KMS-11 (cell line): ENCODE results near the gene THRAP3.

Experiments used
- H2AFZ ChIP-seq: fragments of 200-600 bp; sonication (generic); 2 replicates; pipeline ENCODE4 v1.6.1; 2016; ENCODE audit warnings: antibody characterized with exemption, mixed run types, low read depth
- H3K27ac ChIP-seq: fragments of 200-600 bp; sonication (generic); 2 replicates; pipeline ENCODE4 v1.6.1; 2016; ENCODE audit warnings: mild to moderate bottlenecking, mixed run types
- H3K27me3 ChIP-seq: fragments of 200-600 bp; sonication (generic); 2 replicates; pipeline ENCODE4 v1.6.1; 2017; ENCODE audit warnings: mild to moderate bottlenecking, low read depth, mixed run types, moderate library complexity; ENCODE audit not compliant: insufficient read depth
- H3K36me3 ChIP-seq: fragments of 200-600 bp; sonication (generic); 2 replicates; pipeline ENCODE4 v1.6.1; 2017; ENCODE audit warnings: mild to moderate bottlenecking, mixed run types; ENCODE audit not compliant: insufficient read depth
- H3K4me1 ChIP-seq: fragments of 200-600 bp; sonication (generic); 2 replicates; pipeline ENCODE4 v1.6.1; 2016; ENCODE audit warnings: mild to moderate bottlenecking, low read depth, mixed run types; ENCODE audit not compliant: poor library complexity, severe bottlenecking
- H3K4me2 ChIP-seq: fragments of 200-600 bp; sonication (generic); 2 replicates; pipeline ENCODE4 v1.7.0; 2016; ENCODE audit warnings: mild to moderate bottlenecking, mixed run types
- H3K4me3 ChIP-seq: fragments of 200-600 bp; sonication (generic); IDR thresholded peaks from 2 replicates; pipeline ENCODE4 v1.6.1; 2017; ENCODE audit warnings: low read depth, low read length, mixed read lengths; ENCODE audit not compliant: insufficient read depth
- H3K79me2 ChIP-seq: fragments of 200-600 bp; sonication (generic); 2 replicates; pipeline ENCODE4 v1.6.1; 2016; ENCODE audit warnings: low read depth, mixed run types; ENCODE audit not compliant: insufficient read depth
- H3K9ac ChIP-seq: fragments of 200-600 bp; sonication (generic); 2 replicates; pipeline ENCODE4 v1.6.1; 2016; ENCODE audit warnings: mild to moderate bottlenecking, mixed run types
- H4K20me1 ChIP-seq: fragments of 200-600 bp; sonication (generic); 2 replicates; pipeline ENCODE4 v1.6.1; 2016; ENCODE audit warnings: mild to moderate bottlenecking, mixed run types; ENCODE audit not compliant: insufficient read depth
- TF ChIP-seq, protein P1 (sequence below): fragments of 200-600 bp; sonication (generic); conservative IDR thresholded peaks from 2 replicates; pipeline ENCODE4 v1.6.1; 2017; ENCODE audit warnings: low read depth, mild to moderate bottlenecking, antibody characterized with exemption, low read length, moderate library complexity, mixed read lengths

THRAP3 gene

DNA sequence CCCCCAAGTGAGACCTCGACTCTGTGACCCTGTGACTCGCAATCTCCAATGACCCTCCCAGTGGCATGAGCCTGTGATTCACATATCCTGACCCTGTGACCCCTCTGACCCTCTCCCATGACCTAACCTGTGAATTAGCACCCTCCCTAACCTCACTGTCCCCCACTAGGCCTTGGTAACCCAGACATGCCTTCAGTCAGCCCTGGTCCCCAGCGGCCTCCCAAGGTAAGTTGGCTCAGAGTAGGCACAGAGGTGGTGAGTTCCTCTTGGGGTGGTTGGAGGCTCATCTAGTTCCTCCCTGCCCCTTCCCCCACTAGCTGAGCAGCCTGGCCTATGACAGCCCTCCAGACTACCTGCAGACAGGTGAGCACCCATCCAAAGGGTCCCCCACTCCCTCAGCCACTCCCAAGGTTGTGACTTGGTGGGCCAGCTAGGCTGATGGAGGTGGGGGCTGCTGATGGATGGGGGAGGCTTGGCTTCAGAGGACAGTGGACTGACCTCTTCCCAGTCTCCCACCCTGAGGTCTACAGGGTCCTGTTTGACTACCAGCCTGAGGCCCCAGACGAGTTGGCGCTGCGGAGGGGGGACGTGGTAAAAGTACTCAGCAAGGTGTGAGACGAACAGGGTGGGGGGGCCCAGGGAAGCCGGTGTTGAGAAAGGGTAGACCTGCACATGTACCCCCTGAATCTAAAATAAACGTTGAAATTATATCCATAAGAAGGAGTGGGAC is 83.5 kb downstream of the THRAP3 start:
- Histone ChIP-seq H3K27ac (no peak overlapping the region), H3K79me2 (no peaks in the 10 kb centered on the region), H4K20me1 (no peaks in the 10 kb centered on the region), H3K4me1 (peaks cover 15% of the 10 kb centered on the region), H2AFZ (peak overlapping the region; percentile 87; the same call in 1 of the 2 replicates), H3K9ac (no peak overlapping the region), H3K4me3 (peak overlapping the region; percentile 77), H3K27me3 (no peaks in the 10 kb centered on the region), H3K36me3 (no peaks in the 10 kb centered on the region), H3K4me2 (peak overlapping the region; percentile 67; the same call in 1 of the 2 replicates)
- TF ChIP-seq, protein P1, sequence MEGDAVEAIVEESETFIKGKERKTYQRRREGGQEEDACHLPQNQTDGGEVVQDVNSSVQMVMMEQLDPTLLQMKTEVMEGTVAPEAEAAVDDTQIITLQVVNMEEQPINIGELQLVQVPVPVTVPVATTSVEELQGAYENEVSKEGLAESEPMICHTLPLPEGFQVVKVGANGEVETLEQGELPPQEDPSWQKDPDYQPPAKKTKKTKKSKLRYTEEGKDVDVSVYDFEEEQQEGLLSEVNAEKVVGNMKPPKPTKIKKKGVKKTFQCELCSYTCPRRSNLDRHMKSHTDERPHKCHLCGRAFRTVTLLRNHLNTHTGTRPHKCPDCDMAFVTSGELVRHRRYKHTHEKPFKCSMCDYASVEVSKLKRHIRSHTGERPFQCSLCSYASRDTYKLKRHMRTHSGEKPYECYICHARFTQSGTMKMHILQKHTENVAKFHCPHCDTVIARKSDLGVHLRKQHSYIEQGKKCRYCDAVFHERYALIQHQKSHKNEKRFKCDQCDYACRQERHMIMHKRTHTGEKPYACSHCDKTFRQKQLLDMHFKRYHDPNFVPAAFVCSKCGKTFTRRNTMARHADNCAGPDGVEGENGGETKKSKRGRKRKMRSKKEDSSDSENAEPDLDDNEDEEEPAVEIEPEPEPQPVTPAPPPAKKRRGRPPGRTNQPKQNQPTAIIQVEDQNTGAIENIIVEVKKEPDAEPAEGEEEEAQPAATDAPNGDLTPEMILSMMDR = no peak

GRCh38 chr1:36309397-36309796 is 85.2 kb downstream of the THRAP3 start:
- no peak overlapping the region for H3K4me2 ChIP-seq
- no peak overlapping the region for H3K4me3 ChIP-seq
- H3K4me1 ChIP-seq = peaks cover 15% of the 10 kb centered on the region
- H3K27ac ChIP-seq = no peak overlapping the region
- no peaks in the 10 kb centered on the region for H3K27me3 ChIP-seq
- H4K20me1 ChIP-seq = no peaks in the 10 kb centered on the region
- H3K36me3 ChIP-seq = no peaks in the 10 kb centered on the region
- H3K79me2 ChIP-seq = no peaks in the 10 kb centered on the region
- H2AFZ ChIP-seq = no peak overlapping the region
- H3K9ac ChIP-seq = no peak overlapping the region
- TF ChIP-seq, protein P1 = no peak

DNA sequence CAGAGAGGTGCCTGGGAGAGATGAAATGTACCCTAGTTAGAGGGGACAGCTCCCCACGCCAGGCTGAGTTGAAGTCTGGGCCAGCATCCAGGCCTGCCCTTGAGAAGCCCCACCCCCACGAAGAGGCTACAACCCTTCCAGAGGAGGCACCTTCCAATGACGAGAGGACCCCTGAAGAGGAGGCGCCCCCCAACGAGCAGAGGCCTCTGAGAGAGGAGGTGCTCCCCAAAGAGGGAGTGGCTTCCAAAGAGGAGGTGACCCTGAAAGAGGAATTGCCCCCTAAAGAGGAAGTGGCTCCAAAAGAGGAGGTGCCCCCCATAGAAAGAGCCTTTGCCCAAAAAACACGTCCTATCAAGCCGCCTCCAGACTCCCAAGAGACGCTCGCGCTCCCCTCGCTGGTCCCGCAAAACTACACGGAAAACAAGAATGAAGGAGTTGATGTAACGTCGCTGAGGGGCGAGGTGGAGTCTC is 96.1 kb downstream of the THRAP3 start:
- Histone ChIP-seq H3K4me2 (no peak overlapping the region), H3K4me3 (no peak overlapping the region), H2AFZ (no peak overlapping the region)

DNA sequence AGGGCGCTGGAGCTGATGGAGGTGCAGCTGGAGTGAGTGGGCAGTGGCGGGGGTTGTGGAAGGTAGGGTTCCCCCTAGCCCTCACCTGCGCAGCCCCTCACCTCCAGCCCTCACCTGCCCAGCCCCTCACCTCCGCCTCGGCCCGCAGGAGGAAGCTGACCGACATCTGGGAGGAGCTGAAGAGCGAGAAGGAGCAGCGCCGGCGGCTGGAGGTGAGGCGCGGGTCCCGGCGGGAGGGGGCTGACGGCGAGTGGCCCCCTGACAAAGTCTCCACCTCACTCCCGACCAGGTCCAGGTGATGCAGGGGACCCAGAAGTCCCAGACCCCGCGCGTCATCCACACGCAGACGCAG is 96.5 kb downstream of the THRAP3 start:
- no peaks in the 10 kb centered on the region; the same call in 1 of the 2 replicates for H3K27me3 ChIP-seq
- no peaks in the 10 kb centered on the region for H3K36me3 ChIP-seq
- no peaks in the 10 kb centered on the region for H3K79me2 ChIP-seq
- no peak overlapping the region for H3K9ac ChIP-seq
- H4K20me1 ChIP-seq = no peaks in the 10 kb centered on the region
- no peak overlapping the region for H2AFZ ChIP-seq
- H3K4me2 ChIP-seq = no peak overlapping the region
- TF ChIP-seq, protein P1 = no peak
- H3K4me1 ChIP-seq = peaks cover 5% of the 10 kb centered on the region
- H3K4me3 ChIP-seq = no peak overlapping the region
- H3K27ac ChIP-seq = no peak overlapping the region

More for the DNA sequence above, 96.1 kb downstream of the THRAP3 start:
- Histone ChIP-seq H4K20me1 (no peaks in the 10 kb centered on the region), H3K79me2 (no peaks in the 10 kb centered on the region), H3K36me3 (no peaks in the 10 kb centered on the region), H3K27me3 (no peaks in the 10 kb centered on the region; the same call in 1 of the 2 replicates), H3K4me1 (peaks cover 5% of the 10 kb centered on the region), H3K9ac (no peak overlapping the region), H3K27ac (no peak overlapping the region)
- TF ChIP-seq, protein P1 = no peak
